DMS153 treated with DMSO at 0.1 percent for 48 hours (cell line): ENCODE measurements around the gene BRD2.

Experiments used
- DNase-seq: peaks from one replicate; lab custom pipeline; 2025; ENCODE audit not compliant: unreplicated experiment; lab: John Stamatoyannopoulos, UW

Gene BRD2

GRCh38 chr6:32971242-32971580 lies 2.8 kb downstream of the BRD2 start:
- no peak for DNase-seq

DNA sequence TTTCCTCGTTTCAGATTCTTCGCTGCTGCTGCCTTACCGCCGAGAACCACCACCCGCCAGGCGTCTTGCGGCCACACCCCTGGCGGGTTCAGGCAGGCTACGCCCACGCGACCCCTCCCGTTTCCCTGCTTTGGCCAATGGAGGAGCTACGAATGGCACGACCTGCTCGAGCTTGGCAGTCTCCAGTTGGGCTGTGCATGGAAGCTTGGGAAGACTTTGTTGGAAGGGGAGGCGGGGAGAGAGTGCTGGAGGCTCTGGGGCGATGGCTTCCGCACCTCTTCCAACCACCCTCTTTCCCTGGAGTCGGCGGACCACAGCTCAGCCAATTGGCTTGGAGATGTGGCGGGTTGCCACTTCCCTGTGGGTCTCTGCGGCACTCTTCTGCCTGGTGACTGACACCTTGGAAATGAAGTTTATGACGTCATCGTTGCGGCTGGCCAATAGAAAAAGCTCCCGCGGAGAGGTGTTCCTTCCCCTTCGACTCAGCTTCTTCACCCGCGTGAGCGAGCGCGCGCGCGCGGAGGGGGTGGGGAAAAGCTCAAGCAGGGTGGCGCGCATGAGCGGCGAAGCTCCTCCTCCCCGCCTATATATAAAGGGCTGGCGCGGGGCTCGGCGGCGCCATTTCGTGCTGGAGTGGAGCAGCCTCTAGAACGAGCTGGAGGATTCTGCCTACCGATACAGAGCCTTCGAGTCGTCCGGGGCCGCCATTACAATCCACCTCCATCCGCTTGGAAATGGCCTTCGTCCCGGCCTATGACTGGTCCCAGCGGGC lies 3.4 kb downstream of the BRD2 start:
- DNase-seq: peak; percentile 100

- DNase-seq: no peak
These were observed 4.2 kb downstream of the BRD2 start for GRCh38 chr6:32972353-32973143.

DNA sequence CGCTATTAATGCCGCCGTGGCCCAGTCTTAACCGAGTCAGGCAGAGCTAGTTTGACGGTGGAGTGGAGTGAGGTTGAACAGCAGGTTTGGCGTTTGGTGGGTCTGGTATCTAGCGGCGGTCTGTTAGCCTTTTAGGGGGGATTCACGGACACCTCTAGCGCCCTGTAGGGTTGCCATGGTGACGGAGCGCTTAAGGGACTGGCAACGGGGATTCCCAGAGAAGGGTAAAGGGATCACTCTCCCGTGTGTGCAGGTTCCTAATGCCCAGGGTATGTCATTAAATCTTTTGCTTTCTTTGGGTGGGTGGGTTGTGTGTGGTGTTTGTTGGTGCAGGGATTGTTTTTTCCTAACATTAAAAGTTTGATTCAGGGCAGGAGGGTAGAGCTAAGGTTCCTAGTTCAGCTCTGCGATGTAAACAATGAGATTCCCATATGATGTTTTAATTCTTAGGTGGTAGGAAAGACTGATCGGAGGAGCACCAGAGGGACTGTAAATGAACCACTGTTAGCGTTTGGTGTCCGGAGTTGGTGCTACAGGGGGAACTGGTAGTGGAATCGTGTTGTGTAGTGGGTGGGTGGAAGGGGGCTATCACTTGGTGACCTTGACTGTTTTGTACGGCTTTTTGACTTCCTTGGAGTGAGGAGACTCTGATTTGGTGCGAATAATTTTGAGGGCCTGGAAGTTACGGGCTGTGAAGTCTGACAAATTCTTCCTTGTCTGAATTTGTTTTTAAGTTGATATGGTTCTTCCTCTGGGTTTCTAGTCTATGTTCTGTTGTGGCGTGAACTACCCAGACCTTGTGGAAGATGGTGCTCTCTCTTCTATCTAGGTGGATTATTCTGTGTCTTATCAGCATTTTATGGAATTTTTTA lies 5.0 kb downstream of the BRD2 start:
- no peak for DNase-seq

- no peak for DNase-seq
These were observed 5.6 kb downstream of the BRD2 start for GRCh38 chr6:32974016-32974333.

DNA sequence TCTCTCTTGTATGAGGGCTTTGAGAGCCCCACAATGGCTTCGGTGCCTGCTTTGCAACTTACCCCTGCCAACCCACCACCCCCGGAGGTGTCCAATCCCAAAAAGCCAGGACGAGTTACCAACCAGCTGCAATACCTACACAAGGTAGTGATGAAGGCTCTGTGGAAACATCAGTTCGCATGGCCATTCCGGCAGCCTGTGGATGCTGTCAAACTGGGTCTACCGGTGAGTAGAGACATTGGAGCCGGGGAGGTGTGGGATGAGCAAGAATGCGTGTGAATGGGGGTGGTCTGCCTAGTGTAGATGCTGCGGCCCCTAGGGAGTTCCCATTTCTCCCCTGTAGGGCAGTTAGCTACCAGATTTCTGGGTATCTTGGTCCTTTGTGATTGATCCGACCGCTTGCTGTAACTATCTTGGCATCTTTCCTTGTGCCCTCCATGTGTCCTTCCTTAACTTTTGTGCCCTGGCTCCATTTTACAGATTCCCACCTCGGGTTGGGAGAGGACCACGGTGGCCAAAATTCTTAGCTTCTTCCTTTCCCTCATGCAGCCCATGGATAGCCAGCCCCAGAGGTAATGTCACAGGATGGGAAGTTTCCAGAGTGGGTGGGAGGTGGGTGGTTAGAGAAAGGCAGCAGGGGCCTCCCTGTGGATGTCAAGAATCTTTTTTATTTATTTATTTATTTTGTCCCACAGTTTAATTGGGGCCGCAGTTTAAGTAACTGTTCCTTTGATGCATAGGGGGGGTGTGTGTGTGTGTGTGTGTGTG lies 6.3 kb downstream of the BRD2 start:
- DNase-seq: no peak

- DNase-seq: no peak
These were observed 7.5 kb downstream of the BRD2 start for GRCh38 chr6:32975886-32976285.

DNA sequence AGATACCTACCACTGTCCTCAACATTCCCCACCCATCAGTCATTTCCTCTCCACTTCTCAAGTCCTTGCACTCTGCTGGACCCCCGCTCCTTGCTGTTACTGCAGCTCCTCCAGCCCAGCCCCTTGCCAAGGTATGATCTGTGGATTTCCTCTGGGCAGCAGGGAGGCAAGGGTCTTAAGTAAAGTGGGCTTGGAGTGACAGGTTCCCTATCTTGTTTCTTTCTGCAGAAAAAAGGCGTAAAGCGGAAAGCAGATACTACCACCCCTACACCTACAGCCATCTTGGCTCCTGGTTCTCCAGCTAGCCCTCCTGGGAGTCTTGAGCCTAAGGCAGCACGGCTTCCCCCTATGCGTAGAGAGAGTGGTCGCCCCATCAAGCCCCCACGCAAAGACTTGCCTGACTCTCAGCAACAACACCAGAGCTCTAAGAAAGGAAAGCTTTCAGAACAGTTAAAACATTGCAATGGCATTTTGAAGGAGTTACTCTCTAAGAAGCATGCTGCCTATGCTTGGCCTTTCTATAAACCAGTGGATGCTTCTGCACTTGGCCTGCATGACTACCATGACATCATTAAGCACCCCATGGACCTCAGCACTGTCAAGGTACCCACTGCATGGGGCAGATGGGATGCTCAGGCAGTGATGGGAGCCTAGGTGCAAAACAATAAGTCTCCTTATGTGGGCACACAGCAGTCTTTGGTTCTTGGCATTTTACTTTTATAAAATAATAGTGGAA lies 8.1 kb downstream of the BRD2 start:
- no peak for DNase-seq

GRCh38 chr6:32977272-32977952 lies 9.0 kb downstream of the BRD2 start:
- DNase-seq: no peak

GRCh38 chr6:32977953-32978324 lies 9.5 kb downstream of the BRD2 start:
- DNase-seq: no peak

GRCh38 chr6:32979720-32980487 lies 11.5 kb downstream of the BRD2 start:
- DNase-seq: no peak

- DNase-seq: no peak
These were observed 12.2 kb downstream of the BRD2 start for GRCh38 chr6:32980488-32981038.

DNA sequence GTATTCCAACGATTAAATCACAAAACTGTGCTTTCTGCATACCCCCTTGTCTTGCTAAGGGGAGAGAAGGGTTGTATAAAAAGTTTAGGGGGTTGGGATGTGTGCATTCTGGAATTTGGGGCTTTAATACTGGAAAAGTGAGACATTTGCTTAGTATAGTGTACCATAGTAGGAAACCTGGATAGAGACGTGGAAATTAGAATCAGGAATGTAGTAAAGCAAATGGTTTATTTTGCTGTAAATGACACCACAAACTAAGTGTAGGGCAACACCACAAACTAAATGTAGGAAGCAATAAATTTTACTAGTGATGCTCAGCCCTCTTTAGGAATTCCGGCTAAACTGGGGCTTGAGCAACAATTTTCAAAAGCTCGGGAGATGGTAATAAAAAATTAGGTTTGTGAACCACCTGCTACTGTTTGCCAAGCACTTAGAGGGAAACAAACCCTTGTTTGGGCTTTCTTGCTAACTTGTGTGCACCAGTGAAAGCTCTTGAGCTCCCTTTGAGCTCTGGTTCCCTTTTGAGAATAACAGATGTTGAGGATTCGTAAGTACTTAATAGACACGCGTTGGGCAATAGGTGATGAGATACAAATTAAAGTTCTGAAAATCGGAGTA lies 13.8 kb downstream of the BRD2 start:
- peak; percentile 50 for DNase-seq

- DNase-seq: peak; percentile 30
These were observed 14.5 kb downstream of the BRD2 start for GRCh38 chr6:32982702-32983492.

- no peak for DNase-seq
These were observed 15.1 kb downstream of the BRD2 start for GRCh38 chr6:32983493-32983848.

DNA sequence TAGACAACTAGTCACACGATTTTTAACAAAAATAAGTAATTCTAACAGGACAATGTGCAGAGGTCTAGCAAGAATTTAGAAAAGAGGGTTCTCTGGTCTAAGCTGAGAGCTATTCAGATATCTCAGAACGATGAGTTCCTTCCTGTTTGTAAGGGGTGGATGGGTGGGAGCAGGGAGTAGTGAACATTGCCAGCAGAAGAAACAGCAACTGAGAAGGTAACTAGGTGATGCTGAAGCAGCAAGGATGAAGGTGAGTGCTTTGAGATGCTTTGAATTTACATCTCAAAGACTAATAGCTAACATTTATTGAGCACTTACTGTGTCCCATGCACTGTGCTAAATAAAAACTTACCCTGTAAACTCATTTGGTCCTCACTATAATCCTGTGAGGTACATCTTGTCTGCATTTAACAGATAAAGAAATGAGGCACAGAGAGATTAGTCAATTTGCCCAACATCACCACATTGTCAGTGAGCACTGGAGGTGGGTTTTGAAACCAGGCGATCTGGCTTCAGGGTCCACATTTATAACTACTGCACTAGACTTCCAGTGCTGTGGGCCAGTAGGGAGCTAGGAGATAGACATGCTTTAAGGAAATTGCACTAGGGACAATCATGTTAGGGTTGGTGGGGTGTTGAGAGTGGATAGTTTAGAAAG lies 15.7 kb downstream of the BRD2 start:
- no peak for DNase-seq
